COR-L47 (cell line): ENCODE data around the gene PCDHA1.
"Not testable (repeated sequence)": the region's sequence is repeated elsewhere in the genome, so short reads cannot be mapped to it uniquely, and the experiment has no call there.

Experiments
- DNase-seq: peaks from one replicate; lab custom pipeline; 2025; lab: John Stamatoyannopoulos, UW

Gene PCDHA1

DNA sequence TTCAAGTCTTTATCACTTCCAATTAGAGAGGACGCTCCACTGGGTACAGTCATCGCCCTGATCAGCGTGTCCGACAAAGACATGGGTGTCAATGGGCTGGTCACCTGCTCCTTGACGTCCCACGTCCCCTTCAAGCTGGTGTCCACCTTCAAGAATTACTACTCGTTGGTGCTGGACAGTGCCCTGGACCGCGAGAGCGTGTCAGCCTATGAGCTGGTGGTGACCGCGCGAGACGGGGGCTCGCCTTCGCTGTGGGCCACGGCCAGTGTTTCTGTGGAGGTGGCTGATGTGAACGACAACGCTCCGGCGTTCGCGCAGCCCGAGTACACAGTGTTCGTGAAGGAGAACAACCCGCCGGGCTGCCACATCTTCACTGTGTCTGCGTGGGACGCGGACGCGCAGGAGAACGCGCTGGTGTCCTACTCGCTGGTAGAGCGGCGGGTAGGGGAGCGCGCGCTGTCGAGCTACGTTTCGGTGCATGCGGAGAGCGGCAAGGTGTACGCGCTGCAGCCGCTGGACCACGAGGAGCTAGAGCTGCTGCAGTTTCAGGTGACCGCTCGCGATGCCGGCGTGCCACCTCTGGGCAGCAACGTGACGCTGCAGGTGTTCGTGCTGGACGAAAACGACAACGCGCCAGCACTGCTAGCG is 22.4 kb downstream of the PCDHA1 start:
- DNase-seq: not testable (repeated sequence)

DNA sequence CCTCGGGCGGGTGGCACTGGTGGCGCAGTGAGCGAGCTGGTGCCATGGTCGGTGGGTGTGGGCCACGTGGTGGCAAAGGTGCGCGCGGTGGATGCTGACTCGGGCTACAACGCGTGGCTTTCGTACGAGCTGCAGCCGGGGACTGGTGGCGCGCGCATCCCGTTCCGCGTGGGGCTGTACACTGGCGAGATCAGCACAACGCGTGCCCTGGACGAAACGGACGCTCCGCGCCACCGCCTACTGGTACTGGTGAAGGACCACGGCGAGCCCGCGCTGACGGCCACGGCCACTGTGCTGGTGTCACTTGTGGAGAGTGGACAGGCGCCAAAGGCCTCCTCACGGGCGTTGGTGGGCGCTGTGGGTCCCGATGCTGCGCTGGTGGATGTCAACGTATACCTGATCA is 22.9 kb downstream of the PCDHA1 start:
- DNase-seq: no peak

DNA sequence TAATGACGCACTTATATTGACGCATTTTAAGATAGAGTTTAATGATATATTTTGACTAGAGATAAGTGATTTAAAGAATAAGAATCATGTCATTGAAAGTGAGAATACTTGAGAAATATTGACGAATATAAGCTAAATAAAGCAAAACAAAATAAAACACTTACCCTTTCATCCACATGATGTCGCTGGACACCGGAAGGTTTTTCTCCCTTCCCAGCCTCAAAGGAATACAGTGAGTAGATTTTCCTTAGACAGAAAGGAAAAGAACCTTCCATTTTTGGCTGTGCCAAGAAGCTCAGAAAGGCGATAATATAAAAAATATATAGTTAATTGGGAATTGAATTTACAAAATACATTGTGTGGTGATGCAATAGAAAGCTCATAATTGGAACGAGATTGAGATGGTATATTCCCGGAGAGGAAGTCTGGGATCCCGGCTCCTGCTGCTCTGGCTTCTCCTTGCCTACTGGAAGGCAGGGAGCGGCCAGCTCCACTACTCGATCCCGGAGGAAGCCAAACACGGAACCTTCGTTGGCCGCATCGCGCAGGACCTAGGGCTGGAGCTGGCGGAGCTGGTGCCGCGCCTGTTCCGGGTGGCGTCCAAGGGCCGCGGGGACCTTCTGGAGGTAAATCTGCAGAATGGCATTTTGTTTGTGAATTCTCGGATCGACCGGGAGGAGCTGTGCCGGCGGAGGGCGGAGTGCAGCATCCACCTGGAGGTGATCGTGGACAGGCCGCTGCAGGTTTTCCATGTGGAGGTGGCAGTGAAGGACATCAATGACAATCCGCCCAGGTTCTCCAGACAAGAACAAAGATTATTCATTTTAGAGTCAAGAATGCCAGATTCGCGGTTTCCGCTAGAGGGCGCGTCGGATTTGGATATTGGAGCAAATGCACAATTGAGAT is 35.7 kb downstream of the PCDHA1 start, which contains the start of gene PCDHA5:
TSS of gene PCDHA5 (plus strand) at position 239 of the 906 bp plus-strand sequence.
- DNase-seq: peak; percentile 56

DNA sequence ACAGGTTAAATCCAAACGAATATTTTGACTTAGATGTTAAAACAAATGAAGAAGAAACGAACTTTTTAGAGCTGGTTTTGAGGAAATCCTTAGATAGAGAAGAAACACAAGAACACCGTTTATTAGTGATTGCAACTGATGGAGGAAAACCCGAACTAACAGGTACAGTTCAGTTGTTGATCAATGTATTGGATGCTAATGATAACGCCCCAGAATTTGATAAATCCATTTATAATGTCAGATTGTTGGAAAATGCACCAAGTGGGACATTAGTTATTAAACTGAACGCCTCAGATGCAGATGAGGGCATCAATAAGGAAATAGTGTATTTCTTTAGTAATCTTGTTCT is 36.3 kb downstream of the PCDHA1 start:
- DNase-seq: no peak

DNA sequence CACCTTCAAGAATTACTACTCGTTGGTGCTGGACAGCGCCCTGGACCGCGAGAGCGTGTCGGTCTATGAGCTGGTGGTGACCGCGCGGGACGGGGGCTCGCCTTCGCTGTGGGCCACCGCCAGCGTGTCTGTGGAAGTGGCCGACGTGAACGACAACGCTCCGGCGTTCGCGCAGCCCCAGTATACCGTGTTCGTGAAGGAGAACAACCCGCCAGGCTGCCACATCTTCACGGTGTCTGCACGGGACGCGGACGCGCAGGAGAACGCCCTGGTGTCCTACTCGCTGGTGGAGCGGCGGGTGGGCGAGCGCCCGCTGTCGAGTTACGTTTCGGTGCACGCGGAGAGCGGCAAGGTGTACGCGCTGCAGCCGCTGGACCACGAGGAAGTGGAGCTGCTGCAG is 37.0 kb downstream of the PCDHA1 start:
- DNase-seq: not testable (repeated sequence)

DNA sequence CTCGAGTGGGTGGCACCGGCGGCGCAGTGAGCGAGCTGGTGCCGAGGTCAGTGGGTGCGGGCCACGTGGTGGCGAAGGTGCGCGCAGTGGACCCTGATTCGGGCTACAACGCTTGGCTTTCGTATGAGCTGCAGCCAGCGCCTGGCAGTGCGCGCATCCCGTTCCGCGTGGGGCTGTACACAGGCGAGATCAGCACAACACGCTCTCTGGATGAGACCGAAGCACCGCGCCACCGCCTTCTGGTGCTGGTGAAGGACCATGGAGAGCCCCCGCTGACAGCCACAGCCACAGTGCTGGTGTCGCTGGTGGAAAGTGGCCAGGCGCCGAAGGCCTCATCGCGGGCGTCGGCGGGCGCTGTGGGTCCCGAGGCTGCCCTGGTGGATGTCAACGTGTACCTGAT is 37.5 kb downstream of the PCDHA1 start:
- DNase-seq: no peak

DNA sequence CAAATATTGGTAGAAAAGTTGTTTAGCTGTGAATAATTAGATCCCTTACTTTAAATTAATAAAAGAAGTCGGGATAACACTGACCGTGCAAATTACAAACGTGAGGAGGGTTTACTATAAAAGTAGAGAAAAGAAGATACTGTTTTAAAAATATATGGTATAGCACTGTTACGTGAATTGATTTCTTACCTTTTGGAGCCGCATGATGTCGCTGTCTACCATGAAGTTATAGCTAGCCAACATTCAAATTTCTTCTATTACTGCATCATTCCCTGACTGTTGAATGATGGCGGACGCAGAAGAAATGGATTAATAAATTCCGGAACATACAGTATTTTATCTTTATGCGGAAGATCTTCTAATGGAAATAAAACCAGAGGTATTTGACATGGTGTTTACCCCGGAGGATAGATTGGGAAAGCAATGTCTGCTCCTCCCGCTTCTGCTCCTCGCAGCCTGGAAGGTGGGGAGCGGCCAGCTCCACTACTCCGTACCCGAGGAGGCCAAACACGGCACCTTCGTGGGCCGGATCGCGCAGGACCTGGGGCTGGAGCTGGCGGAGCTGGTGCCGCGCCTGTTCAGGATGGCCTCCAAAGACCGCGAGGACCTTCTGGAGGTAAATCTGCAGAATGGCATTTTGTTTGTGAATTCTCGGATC is 41.9 kb downstream of the PCDHA1 start, which contains the start of gene PCDHA6:
TSS of gene PCDHA6 (plus strand) at position 257 of the 658 bp plus-strand sequence. CDS start at position 389, 132 bp downstream.
- DNase-seq: no peak

DNA sequence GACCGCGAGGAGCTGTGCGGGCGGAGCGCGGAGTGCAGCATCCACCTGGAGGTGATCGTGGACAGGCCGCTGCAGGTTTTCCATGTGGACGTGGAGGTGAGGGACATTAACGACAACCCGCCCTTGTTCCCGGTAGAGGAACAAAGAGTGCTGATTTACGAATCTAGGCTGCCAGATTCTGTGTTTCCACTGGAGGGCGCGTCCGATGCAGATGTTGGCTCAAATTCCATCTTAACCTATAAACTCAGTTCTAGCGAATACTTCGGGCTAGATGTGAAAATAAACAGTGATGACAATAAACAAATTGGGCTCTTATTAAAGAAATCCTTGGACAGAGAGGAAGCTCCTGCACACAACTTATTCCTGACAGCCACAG is 42.4 kb downstream of the PCDHA1 start:
- DNase-seq: no peak

DNA sequence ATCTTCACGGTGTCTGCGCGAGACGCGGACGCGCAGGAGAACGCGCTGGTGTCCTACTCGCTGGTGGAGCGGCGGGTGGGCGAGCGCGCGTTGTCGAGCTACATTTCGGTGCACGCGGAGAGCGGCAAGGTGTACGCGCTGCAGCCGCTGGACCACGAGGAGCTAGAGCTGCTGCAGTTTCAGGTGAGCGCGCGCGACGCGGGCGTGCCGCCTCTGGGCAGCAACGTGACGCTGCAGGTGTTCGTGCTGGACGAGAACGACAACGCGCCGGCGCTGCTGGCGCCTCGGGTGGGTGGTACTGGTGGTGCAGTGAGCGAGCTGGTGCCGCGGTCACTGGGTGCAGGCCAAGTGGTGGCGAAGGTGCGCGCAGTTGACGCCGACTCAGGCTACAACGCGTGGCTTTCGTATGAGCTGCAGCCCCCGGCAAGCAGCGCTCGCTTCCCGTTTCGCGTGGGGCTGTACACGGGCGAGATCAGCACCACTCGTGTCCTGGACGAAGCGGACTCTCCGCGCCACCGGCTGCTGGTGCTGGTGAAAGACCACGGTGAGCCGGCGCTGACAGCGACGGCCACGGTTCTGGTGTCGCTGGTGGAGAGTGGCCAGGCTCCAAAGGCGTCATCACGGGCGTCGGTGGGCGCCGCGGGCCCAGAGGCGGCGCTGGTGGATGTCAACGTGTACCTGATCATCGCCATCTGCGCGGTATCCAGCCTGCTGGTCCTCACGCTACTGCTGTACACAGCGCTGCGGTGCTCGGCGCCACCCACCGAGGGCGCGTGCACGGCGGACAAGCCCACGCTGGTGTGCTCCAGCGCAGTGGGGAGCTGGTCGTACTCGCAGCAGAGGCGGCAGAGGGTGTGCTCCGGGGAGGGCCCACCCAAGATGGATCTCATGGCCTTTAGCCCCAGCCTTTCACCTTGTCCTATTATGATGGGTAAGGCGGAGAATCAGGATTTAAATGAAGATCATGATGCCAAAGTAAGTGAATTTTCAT is 43.9 kb downstream of the PCDHA1 start:
- not testable (repeated sequence) for DNase-seq

DNA sequence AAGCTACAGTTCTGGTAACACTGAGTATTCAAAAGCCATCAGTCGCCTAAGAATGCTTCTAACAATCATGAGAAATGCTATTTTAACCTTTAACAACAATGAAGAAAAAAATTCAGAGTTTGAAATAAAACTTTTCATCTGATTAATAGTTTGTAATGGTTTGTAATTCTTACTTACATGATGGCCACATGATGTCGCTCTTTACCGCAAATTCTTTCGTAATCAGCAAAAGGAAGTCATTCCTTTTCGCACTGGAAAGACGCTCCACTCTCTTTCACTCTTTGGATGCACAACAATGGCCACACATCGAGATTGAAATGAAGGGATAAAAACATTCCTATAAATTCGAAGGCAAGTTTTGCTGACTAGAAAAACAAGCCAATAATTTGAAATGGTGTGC is 48.1 kb downstream of the PCDHA1 start, which contains the start of gene PCDHA7:
TSS of gene PCDHA7 (plus strand) at position 277 of the 400 bp plus-strand sequence. CDS start at position 392, 115 bp downstream.
- DNase-seq: no peak

DNA sequence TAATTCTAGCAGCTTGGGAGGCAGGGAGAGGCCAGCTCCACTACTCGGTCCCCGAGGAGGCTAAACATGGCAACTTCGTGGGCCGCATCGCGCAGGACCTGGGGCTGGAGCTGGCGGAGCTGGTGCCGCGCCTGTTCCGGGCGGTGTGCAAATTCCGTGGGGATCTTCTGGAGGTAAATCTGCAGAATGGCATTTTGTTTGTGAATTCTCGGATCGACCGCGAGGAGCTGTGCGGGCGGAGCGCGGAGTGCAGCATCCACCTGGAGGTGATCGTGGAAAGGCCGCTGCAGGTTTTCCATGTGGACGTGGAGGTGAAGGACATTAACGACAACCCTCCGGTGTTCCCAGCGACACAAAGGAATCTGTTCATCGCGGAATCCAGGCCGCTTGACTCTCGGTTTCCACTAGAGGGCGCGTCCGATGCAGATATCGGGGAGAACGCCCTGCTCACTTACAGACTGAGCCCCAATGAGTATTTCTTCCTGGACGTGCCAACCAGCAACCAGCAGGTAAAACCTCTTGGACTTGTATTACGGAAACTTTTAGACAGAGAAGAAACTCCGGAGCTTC is 48.6 kb downstream of the PCDHA1 start:
- not testable (repeated sequence) for DNase-seq

DNA sequence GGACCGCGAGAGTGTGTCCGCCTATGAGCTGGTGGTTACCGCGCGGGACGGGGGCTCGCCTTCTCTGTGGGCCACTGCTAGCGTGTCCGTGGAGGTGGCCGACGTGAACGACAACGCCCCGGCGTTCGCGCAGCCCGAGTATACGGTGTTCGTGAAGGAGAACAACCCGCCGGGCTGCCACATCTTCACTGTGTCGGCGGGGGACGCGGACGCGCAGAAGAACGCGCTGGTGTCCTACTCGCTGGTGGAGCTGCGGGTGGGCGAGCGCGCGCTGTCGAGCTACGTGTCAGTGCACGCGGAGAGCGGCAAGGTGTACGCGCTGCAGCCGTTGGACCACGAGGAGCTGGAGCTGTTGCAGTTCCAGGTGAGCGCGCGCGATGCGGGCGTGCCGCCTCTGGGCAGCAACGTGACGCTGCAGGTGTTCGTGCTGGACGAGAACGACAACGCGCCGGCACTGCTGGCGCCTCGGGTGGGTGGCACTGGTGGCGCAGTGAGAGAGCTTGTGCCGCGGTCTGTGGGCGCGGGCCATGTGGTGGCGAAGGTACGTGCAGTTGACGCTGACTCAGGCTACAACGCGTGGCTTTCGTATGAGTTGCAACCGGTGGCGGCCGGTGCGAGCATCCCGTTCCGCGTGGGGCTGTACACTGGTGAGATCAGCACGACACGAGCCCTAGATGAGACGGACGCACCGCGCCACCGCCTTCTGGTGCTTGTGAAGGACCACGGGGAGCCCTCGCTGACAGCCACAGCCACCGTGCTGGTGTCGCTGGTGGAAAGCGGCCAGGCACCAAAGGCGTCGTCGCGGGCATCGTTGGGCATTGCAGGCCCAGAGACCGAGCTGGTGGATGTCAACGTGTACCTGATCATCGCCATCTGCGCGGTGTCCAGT is 49.9 kb downstream of the PCDHA1 start:
- DNase-seq: no peak

DNA sequence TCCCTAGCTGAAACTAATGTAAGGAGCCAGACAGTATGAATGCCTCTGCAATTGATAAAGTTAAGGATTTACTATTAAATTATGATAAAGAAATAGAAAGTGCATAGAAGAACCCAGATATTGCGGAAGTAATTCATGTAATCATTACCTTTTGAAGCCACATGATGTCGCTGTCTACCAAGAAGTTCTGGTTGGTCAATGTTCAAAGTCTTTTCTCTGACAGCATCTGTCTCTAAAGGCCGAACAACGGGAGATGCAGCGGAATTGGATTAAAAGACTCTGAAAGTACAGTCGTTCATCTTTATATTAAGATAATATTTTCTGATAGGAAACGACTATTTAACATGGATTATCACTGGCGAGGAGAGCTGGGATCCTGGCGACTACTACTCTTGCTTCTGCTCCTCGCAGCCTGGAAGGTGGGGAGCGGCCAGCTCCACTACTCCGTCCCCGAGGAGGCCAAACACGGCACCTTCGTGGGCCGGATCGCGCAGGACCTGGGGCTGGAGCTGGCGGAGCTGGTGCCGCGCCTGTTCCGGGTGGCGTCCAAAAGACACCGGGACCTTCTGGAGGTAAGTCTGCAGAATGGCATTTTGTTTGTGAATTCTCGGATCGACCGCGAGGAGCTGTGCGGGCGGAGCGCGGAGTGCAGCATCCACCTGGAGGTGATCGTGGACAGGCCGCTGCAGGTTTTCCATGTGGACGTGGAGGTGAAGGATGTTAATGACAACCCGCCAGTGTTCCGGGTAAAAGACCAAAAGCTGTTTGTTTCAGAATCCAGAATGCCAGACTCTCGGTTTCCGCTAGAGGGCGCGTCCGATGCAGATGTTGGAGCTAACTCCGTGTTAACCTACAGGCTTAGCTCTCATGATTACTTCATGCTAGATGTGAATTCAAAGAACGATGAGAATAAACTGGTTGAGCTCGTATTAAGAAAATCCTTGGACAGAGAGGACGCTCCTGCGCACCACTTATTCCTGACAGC is 55.3 kb downstream of the PCDHA1 start, which contains the start of gene PCDHA8:
TSS of gene PCDHA8 (plus strand) at position 210 of the 985 bp plus-strand sequence. CDS start at position 345, 135 bp downstream.
- no peak for DNase-seq

DNA sequence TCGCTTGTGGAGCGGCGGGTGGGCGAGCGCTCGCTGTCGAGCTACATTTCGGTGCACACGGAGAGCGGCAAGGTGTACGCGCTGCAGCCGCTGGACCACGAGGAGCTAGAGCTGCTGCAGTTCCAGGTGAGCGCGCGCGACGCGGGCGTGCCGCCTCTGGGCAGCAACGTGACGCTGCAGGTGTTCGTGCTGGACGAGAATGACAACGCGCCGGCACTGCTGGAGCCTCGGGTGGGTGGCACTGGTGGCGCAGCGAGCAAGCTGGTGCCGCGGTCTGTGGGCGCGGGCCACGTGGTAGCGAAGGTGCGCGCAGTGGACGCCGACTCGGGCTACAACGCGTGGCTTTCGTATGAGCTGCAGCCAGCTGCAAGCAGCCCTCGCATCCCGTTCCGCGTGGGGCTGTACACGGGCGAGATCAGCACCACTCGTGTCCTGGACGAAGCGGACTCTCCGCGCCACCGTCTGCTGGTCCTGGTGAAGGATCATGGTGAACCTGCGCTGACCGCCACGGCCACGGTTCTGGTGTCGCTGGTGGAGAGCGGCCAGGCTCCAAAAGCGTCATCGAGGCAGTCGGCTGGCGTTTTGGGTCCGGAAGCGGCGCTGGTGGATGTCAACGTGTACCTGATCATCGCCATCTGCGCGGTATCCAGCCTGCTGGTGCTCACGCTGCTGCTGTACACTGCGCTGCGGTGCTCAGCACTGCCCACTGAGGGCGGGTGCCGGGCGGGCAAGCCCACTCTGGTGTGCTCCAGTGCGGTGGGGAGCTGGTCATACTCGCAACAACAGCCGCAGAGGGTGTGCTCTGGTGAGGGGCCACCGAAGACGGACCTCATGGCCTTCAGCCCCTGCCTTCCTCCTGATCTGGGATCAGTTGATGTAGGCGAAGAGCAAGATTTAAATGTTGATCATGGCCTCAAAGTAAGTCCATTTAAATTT is 57.1 kb downstream of the PCDHA1 start:
- no peak for DNase-seq

DNA sequence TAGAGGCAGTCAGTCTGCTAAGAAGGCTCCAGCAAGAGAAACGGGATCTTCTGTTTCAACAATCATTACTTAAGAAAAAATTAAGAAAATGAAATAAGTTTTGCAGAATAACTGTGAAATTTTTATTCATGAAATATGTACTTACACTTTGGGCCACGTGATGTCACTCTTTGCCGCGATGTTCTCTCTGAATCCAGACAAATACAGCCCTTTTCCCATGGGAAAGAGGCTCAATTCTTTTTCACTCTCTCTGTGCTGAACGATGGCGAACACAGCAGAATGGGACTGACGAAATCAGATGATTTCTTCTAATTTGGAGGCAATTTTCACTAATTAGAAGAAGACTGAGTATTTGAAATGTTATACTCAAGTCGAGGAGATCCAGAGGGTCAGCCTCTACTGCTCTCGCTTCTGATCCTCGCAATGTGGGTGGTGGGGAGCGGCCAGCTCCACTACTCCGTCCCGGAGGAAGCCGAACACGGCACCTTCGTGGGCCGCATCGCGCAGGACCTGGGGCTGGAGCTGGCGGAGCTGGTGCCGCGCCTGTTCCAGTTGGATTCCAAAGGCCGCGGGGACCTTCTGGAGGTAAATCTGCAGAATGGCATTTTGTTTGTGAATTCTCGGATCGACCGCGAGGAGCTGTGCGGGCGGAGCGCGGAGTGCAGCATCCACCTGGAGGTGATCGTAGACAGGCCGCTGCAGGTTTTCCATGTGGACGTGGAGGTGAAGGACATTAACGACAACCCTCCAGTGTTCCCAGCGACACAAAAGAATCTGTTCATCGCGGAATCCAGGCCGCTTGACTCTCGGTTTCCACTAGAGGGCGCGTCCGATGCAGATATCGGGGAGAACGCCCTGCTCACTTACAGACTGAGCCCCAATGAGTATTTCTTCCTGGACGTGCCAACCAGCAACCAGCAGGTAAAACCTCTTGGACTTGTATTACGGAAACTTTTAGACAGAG is 62.5 kb downstream of the PCDHA1 start, which contains the start of gene PCDHA9:
TSS of gene PCDHA9 (plus strand) at position 244 of the 964 bp plus-strand sequence. CDS start at position 358, 114 bp downstream.
- DNase-seq: not testable (repeated sequence)
